Hematopoietic multipotent progenitor cell treated with erythropoietin and hydrocortisone succinate and interleukin-3 and kit ligand, for 8 days (in vitro differentiated cells): Measurements from ENCODE around the gene MYO1G.
A peak's percentile ranks its signal among the peaks of the same experiment; 100 is the strongest.

ENCODE experiments used
- DNase-seq: peaks from one replicate; pipeline ENCODE4 v3.0.0-alpha.2; 2015

MYO1G gene

DNA sequence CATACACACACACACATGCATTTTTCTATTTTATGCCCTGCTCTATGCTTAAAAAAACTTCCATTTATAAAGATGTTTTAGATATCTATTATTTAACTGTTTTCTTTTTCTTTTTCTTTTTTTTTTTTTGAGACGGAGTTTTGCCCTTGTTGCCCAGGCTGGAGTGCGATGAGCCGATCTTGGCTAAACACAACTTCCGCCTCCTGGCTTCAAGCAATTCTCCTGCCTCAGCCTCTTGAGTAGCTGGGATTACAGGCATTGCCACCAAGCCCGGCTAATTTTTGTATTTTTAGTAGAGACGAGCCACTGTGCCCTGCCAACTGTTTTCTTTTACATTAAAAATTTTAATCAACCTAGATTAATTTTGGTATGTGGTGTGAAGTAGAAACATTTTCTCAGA, 47.9 kb downstream of the MYO1G start:
- DNase-seq = no peak

DNA sequence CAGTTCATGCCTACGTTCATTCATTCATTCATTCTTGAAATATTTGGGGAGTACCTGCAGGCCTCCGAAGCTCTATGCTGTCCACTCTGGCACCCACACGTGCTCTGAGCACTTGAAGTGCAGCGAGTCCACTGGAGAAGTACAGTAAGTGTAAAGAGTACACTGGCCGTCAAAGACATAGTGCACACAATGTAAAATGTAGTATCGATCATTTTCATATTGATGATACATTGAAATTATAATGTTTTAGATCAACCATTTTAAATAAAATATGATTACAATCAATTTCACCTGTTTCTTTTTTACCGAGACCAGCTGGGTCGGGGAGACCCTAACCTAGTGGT, 56.5 kb downstream of the MYO1G start:
- no peak for DNase-seq

- DNase-seq = peak; percentile 90
Observed at GRCh38 chr7:44921607-44922350, 57.0 kb downstream of the MYO1G start.

DNA sequence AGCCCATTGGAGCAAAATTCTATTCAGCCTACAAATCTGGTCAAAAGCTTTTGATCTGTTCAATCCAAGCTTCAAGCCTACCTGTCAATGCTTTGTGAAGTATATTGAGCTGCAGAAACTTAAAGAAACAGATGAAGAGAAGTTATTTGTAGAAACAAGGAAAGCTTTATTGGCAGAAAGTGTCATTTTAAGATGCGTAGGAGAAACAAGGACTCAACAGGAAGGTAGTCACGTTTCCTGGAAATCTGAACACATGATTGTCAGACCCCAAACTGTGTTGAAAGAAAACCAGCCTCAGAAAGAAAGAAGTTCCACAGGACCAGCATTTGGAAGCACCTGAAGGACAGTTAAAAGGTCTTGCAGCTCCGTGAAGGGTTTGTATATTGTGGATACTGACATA, 58.7 kb downstream of the MYO1G start:
- DNase-seq = no peak

DNA sequence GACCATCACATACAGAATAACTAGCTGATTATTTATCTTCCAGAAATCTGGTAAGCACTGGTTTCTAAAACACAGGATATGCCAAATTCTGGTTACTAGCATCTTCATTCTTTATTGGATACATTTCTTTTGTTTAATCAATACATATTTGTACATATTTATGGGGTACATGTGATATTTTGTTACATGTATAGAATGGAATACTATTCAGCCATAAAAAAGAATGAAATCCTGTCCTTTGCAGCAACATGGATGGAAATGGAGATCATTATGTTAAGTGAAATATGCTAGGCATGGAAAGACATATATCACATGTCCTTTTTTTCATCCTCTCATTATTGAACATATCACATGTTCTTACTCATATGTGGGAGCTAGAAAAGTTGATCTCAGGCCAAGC, 60.8 kb downstream of the MYO1G start:
- no peak for DNase-seq

DNA sequence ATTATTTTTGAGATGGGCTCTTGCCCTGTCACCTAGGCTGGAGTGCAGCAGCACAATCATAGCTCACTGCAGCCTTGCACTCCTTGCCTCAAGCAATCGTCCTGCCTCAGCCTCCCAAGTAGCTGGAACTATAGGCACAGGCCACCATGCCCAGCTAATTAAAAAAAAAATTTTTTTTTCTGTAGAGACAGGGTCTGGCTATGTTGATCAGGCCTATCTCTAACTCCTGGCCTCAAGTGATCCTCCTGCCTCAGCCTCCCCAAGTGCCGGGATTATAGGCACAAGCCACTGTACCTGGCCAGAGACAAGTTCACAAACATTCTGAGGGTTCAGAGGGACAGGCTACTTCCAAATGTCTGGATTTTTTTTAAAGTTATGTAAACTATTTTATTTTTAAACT, 61.4 kb downstream of the MYO1G start:
- DNase-seq = no peak

GRCh38 chr7:44914992-44915607, 63.7 kb downstream of the MYO1G start:
- DNase-seq = no peak

DNA sequence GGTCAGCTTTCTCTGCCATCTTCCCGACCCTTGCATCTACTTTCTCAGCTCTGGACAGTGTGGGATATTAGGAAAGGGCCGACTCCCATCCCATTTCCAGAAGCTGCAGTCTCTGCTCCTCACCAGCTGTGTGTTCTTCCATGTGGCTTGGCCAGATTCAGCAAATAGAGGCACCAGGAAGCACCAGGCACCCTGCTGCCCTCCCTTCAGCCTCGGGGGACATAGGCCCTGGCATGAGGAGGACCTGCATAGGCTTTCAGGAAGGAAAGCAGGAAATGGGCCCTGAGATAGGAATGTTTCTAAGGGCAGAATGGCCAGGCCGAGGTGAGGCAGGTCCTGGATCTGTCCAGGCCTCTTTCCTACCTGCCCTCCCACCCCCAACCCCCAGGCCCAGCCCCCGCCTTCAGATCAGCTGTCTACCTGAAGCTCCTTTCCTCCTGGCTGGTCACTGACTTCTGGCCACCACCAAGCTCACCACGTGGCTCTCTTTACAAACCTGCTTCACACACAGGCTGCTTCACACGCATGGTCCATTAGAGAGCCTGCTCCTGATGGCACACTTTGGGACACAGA, 66.0 kb downstream of the MYO1G start:
- DNase-seq = no peak
